AG09309 (cell line): Measurements from ENCODE around the gene ATOH8.

Source experiments
- DNase-seq: peaks from one replicate; pipeline ENCODE4 v3.0.0-alpha.2; 2010; ENCODE audit warnings: low read depth
- H3K4me3 ChIP-seq: 2 replicates; pipeline ENCODE4 v1.5.1; 2011; ENCODE audit warnings: mild to moderate bottlenecking, low read depth, low read length, moderate library complexity; ENCODE audit not compliant: control insufficient read depth
- CTCF ChIP-seq: IDR thresholded peaks from 2 replicates; pipeline ENCODE4 v1.5.1; 2011; ENCODE audit warnings: mild to moderate bottlenecking, low read depth, low read length, inconsistent platforms; ENCODE audit not compliant: insufficient read depth, control insufficient read depth; ENCODE audit errors: missing control alignments

The ATOH8 gene

GRCh38 chr2:85788603-85789002, 34.8 kb downstream of the ATOH8 start:
- no peak for DNase-seq
- no peak overlapping the region for H3K4me3 ChIP-seq
- TF ChIP-seq CTCF = no peak

- no peak for DNase-seq
- no peak for TF ChIP-seq CTCF
- H3K4me3 ChIP-seq = no peak overlapping the region
Observed at GRCh38 chr2:85789271-85789670, 35.5 kb downstream of the ATOH8 start.

- H3K4me3 ChIP-seq = no peak overlapping the region
- DNase-seq = no peak
- no peak for TF ChIP-seq CTCF
Observed at GRCh38 chr2:85790032-85790431, 36.2 kb downstream of the ATOH8 start.

GRCh38 chr2:85790499-85791188, 36.9 kb downstream of the ATOH8 start:
- no peak for DNase-seq
- H3K4me3 ChIP-seq = no peak overlapping the region
- TF ChIP-seq CTCF = no peak

GRCh38 chr2:85791704-85792565, 38.1 kb downstream of the ATOH8 start:
- DNase-seq = no peak
- no peak overlapping the region for H3K4me3 ChIP-seq
- no peak for TF ChIP-seq CTCF

GRCh38 chr2:85792783-85793441, 39.1 kb downstream of the ATOH8 start:
- TF ChIP-seq CTCF = no peak
- no peak overlapping the region for H3K4me3 ChIP-seq
- DNase-seq = peak; percentile 23
